SK-N-SH (cell line): ENCODE data around the gene SLC10A7. TPM values are rescaled to one million over a fixed set of nuclear protein-coding genes. Genes with fewer than 3 reads are reported as not detected.

Source experiments
- CTCF ChIA-PET: fragments of 300-600, 350-600 bp; formaldehyde crosslinking; extraction: SDS; loops from one replicate; lab custom pipeline; 2021; lab: Yijun Ruan, JAX
- POLR2A ChIA-PET: fragments of 350-600 bp; sonication (Branson Sonifier 250); formaldehyde crosslinking; extraction: SDS; loops from one replicate; lab custom pipeline; 2020; ENCODE audit warnings: antibody characterized with exemption, inconsistent platforms; lab: Yijun Ruan, JAX
- DNase-seq: peaks from one replicate; pipeline ENCODE4 v3.0.0; 2012
- H2AFZ ChIP-seq: fragments of 200-600 bp; sonication (generic); 2 replicates; pipeline ENCODE4 v1.8.1; 2016; ENCODE audit warnings: antibody characterized with exemption, mild to moderate bottlenecking, low read depth
- H3F3A ChIP-seq: fragments of 200-600 bp; sonication (generic); replicated peaks from 2 replicates; pipeline ENCODE3; 2016; ENCODE audit warnings: antibody characterized with exemption, mild to moderate bottlenecking; ENCODE audit not compliant: insufficient read depth
- H3K27ac ChIP-seq, 2 experiments: fragments of 200-500 bp in 1 of 2; fragments of 200-600 bp in 1 of 2; sonication (Bioruptor generic) in 1 of 2; sonication (generic), shearing (Covaris generic) in 1 of 2; 2 replicates each; pipeline versions ENCODE4 v1.5.1 to v1.6.1; 2014 to 2016; ENCODE audit warnings: low read depth in 2 of 2, inconsistent platforms in 1 of 2, low read length in 1 of 2, mild to moderate bottlenecking in 1 of 2, mixed read lengths in 1 of 2
- H3K27me3 ChIP-seq: fragments of 200-600 bp; sonication (generic), shearing (Covaris generic); 2 replicates; pipeline ENCODE4 v1.6.1; 2016; ENCODE audit warnings: mixed run types; ENCODE audit not compliant: insufficient read depth
- H3K36me3 ChIP-seq, 2 experiments: fragments of 200-500 bp in 1 of 2; fragments of 200-600 bp in 1 of 2; sonication (Bioruptor generic) in 1 of 2; sonication (generic) in 1 of 2; replicated peaks in 1 of 2; 2 replicates each; pipeline versions ENCODE3 to v1.5.1; 2014 to 2016; ENCODE audit warnings: low read length in 1 of 2, mild to moderate bottlenecking in 1 of 2; ENCODE audit not compliant: insufficient read depth in 2 of 2, control insufficient read depth in 1 of 2
- H3K4me1 ChIP-seq, 2 experiments: fragments of 200-500 bp in 1 of 2; fragments of 200-600 bp in 1 of 2; sonication (Bioruptor generic) in 1 of 2; sonication (generic), shearing (Covaris generic) in 1 of 2; 2 replicates each; pipeline versions ENCODE4 v1.5.1 to v1.6.1; 2014 to 2016; ENCODE audit warnings: low read depth in 1 of 2, low read length in 1 of 2, mixed run types in 1 of 2; ENCODE audit not compliant: insufficient read depth in 2 of 2, control insufficient read depth in 1 of 2
- H3K4me2 ChIP-seq: fragments of 200-600 bp; sonication (generic), shearing (Covaris generic); 2 replicates; pipeline ENCODE4 v1.6.1; 2017; ENCODE audit warnings: mixed run types
- H3K4me3 ChIP-seq, 2 experiments: fragments of 200-500 bp in 1 of 2; fragments of 200-600 bp in 1 of 2; sonication (Bioruptor generic) in 1 of 2; sonication (generic), shearing (Covaris generic) in 1 of 2; 2 replicates each; pipeline versions ENCODE4 v1.5.1 to v1.8.1; 2014 to 2016; ENCODE audit warnings: low read depth in 2 of 2, inconsistent platforms in 1 of 2, low read length in 1 of 2, mild to moderate bottlenecking in 1 of 2, mixed read lengths in 1 of 2, moderate library complexity in 1 of 2
- H3K79me2 ChIP-seq: fragments of 200-600 bp; sonication (generic); 2 replicates; pipeline ENCODE4 v1.8.1; 2017; ENCODE audit warnings: mild to moderate bottlenecking; ENCODE audit not compliant: insufficient read depth
- H3K9ac ChIP-seq: fragments of 200-600 bp; sonication (generic); 2 replicates; pipeline ENCODE4 v1.6.1; 2017; ENCODE audit warnings: mixed run types
- H3K9me2 ChIP-seq: fragments of 200-600 bp; sonication (generic); 2 replicates; pipeline ENCODE4 v1.6.1; 2017; ENCODE audit warnings: mixed run types
- H3K9me3 ChIP-seq: fragments of 200-600 bp; sonication (generic); 2 replicates; pipeline ENCODE4 v1.6.1; 2017; ENCODE audit warnings: mixed run types, mild to moderate bottlenecking, moderate library complexity
- H4K20me1 ChIP-seq: fragments of 200-600 bp; sonication (generic); 2 replicates; pipeline ENCODE4 v1.6.1; 2017; ENCODE audit warnings: mild to moderate bottlenecking, mixed run types; ENCODE audit not compliant: insufficient read depth
- CHD2 ChIP-seq: fragments of 150-350 bp; IDR thresholded peaks from 2 replicates; pipeline ENCODE4 v1.6.1; 2018; ENCODE audit warnings: low read length; ENCODE audit not compliant: partially characterized antibody
- CTCF ChIP-seq: fragments of 200-600 bp; sonication (generic); IDR thresholded peaks from 2 replicates; pipeline ENCODE4 v1.6.1; 2017; ENCODE audit warnings: antibody characterized with exemption, mild to moderate bottlenecking, moderate library complexity
- ELF1 ChIP-seq: IDR thresholded peaks from 2 replicates; pipeline ENCODE4 v1.4.0; 2012
- EP300 ChIP-seq, 2 experiments: IDR thresholded peaks; 2 replicates each; pipeline versions ENCODE4 v1.4.0 to v1.6.1; 2012; ENCODE audit warnings: borderline replicate concordance in 1 of 2, low read depth in 1 of 2, low read length in 1 of 2
- EZH2phosphoT487 ChIP-seq: fragments of 200-600 bp; sonication (generic); IDR thresholded peaks from 2 replicates; pipeline ENCODE4 v1.6.1; 2017; ENCODE audit warnings: low read depth, mixed run types, mild to moderate bottlenecking, antibody characterized with exemption, moderate library complexity, borderline replicate concordance
- FOSL2 ChIP-seq: IDR thresholded peaks from 2 replicates; pipeline ENCODE4 v1.4.0; 2012; ENCODE audit warnings: low read depth, mild to moderate bottlenecking, moderate library complexity, borderline replicate concordance
- FOXJ3 ChIP-seq: sonication (generic); formaldehyde crosslinking; IDR thresholded peaks from 2 replicates; pipeline ENCODE4 v1.5.1; 2020; ENCODE audit warnings: mild to moderate bottlenecking, missing genetic modification reagents
- GABPA ChIP-seq: IDR thresholded peaks from 2 replicates; pipeline ENCODE4 v1.4.0; 2012; ENCODE audit warnings: low read depth, mild to moderate bottlenecking
- MEF2A ChIP-seq: IDR thresholded peaks from 2 replicates; pipeline ENCODE4 v1.4.0; 2012; ENCODE audit warnings: low read depth, borderline replicate concordance
- MXI1 ChIP-seq: IDR thresholded peaks from 2 replicates; pipeline ENCODE4 v1.6.1; 2012; ENCODE audit warnings: mild to moderate bottlenecking, low read depth, low read length, improper control_type of control experiment
- NFIC ChIP-seq: IDR thresholded peaks from 2 replicates; pipeline ENCODE4 v1.4.0; 2012; ENCODE audit warnings: borderline replicate concordance
- POLR2AphosphoS5 ChIP-seq: IDR thresholded peaks from 2 replicates; pipeline ENCODE4 v1.6.1; 2012; ENCODE audit warnings: low read depth, low read length
- RAD21 ChIP-seq: IDR thresholded peaks from 2 replicates; pipeline ENCODE4 v1.6.1; 2012; ENCODE audit warnings: mild to moderate bottlenecking, low read length
- REST ChIP-seq: IDR thresholded peaks from 2 replicates; pipeline ENCODE4 v1.6.1; 2012; ENCODE audit warnings: mild to moderate bottlenecking, low read depth, low read length, moderate library complexity
- RFX5 ChIP-seq: IDR thresholded peaks from 2 replicates; pipeline ENCODE4 v1.6.1; 2012; ENCODE audit warnings: mild to moderate bottlenecking, improper control_type of control experiment, low read length
- RXRA ChIP-seq: IDR thresholded peaks from 2 replicates; pipeline ENCODE4 v1.4.0; 2012; ENCODE audit warnings: low read depth, mild to moderate bottlenecking, borderline replicate concordance
- SIN3A ChIP-seq: IDR thresholded peaks from 2 replicates; pipeline ENCODE4 v1.6.1; 2012; ENCODE audit warnings: low read depth, mild to moderate bottlenecking, low read length, moderate library complexity, borderline replicate concordance
- SMC3 ChIP-seq: IDR thresholded peaks from 2 replicates; pipeline ENCODE4 v1.6.1; 2012; ENCODE audit warnings: low read depth, low read length, improper control_type of control experiment
- TAF1 ChIP-seq: IDR thresholded peaks from 2 replicates; pipeline ENCODE4 v1.6.1; 2012; ENCODE audit warnings: low read depth, mild to moderate bottlenecking, low read length, moderate library complexity, borderline replicate concordance
- TCF12 ChIP-seq: IDR thresholded peaks from 2 replicates; pipeline ENCODE4 v1.4.0; 2012
- TEAD4 ChIP-seq: IDR thresholded peaks from 2 replicates; pipeline ENCODE4 v1.4.0; 2012; ENCODE audit warnings: mild to moderate bottlenecking, borderline replicate concordance; ENCODE audit not compliant: insufficient read depth
- YY1 ChIP-seq: IDR thresholded peaks from 2 replicates; pipeline ENCODE4 v1.4.0; 2012; ENCODE audit warnings: low read depth, mild to moderate bottlenecking
- WGBS: methylation state at CpG from one replicate; pipeline ENCODE4 v1.1.6; 2017; ENCODE audit warnings: low lambda C conversion rate; 5-methylcytosine and 5-hydroxymethylcytosine counted together
- polyA plus RNA-seq, 3 experiments: library from polyadenylated mRNA; depleted of rRNA; stranded (reverse); fragments of >200 nt; gene quantifications; 2 replicates each; pipeline ENCODE4 v1.2.3, GENCODE V29; 2012
- TF ChIP-seq, protein P1 (sequence below): fragments of 150-350 bp; IDR thresholded peaks from 2 replicates; pipeline ENCODE4 v1.6.1; 2016; ENCODE audit warnings: mild to moderate bottlenecking, low read depth, low read length
- TF ChIP-seq, protein P2 (sequence below): fragments of 150-350 bp; IDR thresholded peaks from 2 replicates; pipeline ENCODE4 v1.6.1; 2017; ENCODE audit warnings: antibody characterized with exemption, low read length, low read depth, borderline replicate concordance
- TF ChIP-seq, protein P3 (sequence below): IDR thresholded peaks from 2 replicates; pipeline ENCODE4 v1.4.0; 2012; ENCODE audit warnings: low read depth, borderline replicate concordance

The SLC10A7 gene
- polyA plus RNA-seq, 1 of the 3 experiments (the other 2 are of a cell fraction) = 3.3 TPM

DNA sequence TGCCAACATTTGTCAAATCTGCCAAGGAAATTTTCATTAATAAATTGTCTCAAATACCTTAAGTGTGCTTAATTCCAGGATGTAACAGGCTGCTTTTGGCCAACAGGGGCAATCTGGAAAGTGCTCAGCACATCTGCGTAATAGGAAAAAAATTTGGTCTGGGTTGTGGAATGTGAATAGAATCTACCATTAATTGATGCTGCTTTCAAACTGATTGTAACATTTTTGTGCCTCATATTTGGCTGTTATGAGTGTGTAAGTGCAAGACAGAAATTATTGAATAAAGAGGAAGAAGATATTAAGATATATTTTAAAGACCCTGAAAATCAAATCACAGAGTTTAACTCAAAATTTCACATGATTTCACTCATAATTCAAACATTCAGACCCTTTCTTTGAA lies 266.3 kb downstream of the SLC10A7 start:
- POLR2A ChIA-PET = no interaction called here
- H4K20me1 ChIP-seq = no peaks in the 10 kb centered on the region
- no peaks in the 10 kb centered on the region for H3K79me2 ChIP-seq
- peaks cover 0 to 25% of the 10 kb centered on the region in 2 experiments; a peak in 3 of 4 replicates for H3K4me1 ChIP-seq
- H3K27ac ChIP-seq = peak overlapping the region; percentile 67 to 84; a peak in 3 of 4 replicates
- no peak for DNase-seq
- WGBS = 21% methylated on average over 1 of the region's 1 CpG
- peak overlapping the region; percentile 49 for H3K9ac ChIP-seq
- H3K4me3 ChIP-seq = no peak overlapping the region
- CTCF ChIA-PET = no interaction called here
- no peaks in the 10 kb centered on the region for H3K9me2 ChIP-seq
- H3F3A ChIP-seq = peaks cover 28% of the 10 kb centered on the region
- no peaks in the 10 kb centered on the region for H3K27me3 ChIP-seq
- H2AFZ ChIP-seq = peak overlapping the region; percentile 23; the same call in 1 of the 2 replicates
- peak overlapping the region; percentile 36 for H3K4me2 ChIP-seq
- no peaks in the 10 kb centered on the region for H3K36me3 ChIP-seq
- H3K9me3 ChIP-seq = no peaks in the 10 kb centered on the region
- TF ChIP-seq, protein P1, sequence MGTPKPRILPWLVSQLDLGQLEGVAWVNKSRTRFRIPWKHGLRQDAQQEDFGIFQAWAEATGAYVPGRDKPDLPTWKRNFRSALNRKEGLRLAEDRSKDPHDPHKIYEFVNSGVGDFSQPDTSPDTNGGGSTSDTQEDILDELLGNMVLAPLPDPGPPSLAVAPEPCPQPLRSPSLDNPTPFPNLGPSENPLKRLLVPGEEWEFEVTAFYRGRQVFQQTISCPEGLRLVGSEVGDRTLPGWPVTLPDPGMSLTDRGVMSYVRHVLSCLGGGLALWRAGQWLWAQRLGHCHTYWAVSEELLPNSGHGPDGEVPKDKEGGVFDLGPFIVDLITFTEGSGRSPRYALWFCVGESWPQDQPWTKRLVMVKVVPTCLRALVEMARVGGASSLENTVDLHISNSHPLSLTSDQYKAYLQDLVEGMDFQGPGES = no peak
- TF ChIP-seq SIN3A (no peak), CHD2 (no peak), NFIC (peak; percentile 64; the same call in 1 of the 2 replicates), EP300 (IDR thresholded peaks at IDR 0.05; ENCODE audit: borderline replicate concordance in 1 of 2, low read depth in 1 of 2, low read length in 1 of 2) (no peak; a peak in 1 of 4 replicates), SMC3 (no peak), TCF12 (peak; percentile 61; the same call in 1 of the 2 replicates), FOXJ3 (CRISPR knock-in tag) (no peak), TEAD4 (peak; percentile 62; the same call in 1 of the 2 replicates), FOSL2 (peak; percentile 55; the same call in 1 of the 2 replicates), REST (no peak), POLR2AphosphoS5 (no peak), RFX5 (no peak), ELF1 (no peak), RAD21 (no peak), EZH2phosphoT487 (no peak), GABPA (no peak), YY1 (0 out of 2 replicates have a peak, but pooled peaks have one; percentile 23), MXI1 (no peak), RXRA (no peak), TAF1 (no peak), CTCF (peak; percentile 41), MEF2A (no peak)
- TF ChIP-seq, protein P2, sequence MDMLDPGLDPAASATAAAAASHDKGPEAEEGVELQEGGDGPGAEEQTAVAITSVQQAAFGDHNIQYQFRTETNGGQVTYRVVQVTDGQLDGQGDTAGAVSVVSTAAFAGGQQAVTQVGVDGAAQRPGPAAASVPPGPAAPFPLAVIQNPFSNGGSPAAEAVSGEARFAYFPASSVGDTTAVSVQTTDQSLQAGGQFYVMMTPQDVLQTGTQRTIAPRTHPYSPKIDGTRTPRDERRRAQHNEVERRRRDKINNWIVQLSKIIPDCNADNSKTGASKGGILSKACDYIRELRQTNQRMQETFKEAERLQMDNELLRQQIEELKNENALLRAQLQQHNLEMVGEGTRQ = no peak
- TF ChIP-seq, protein P3, sequence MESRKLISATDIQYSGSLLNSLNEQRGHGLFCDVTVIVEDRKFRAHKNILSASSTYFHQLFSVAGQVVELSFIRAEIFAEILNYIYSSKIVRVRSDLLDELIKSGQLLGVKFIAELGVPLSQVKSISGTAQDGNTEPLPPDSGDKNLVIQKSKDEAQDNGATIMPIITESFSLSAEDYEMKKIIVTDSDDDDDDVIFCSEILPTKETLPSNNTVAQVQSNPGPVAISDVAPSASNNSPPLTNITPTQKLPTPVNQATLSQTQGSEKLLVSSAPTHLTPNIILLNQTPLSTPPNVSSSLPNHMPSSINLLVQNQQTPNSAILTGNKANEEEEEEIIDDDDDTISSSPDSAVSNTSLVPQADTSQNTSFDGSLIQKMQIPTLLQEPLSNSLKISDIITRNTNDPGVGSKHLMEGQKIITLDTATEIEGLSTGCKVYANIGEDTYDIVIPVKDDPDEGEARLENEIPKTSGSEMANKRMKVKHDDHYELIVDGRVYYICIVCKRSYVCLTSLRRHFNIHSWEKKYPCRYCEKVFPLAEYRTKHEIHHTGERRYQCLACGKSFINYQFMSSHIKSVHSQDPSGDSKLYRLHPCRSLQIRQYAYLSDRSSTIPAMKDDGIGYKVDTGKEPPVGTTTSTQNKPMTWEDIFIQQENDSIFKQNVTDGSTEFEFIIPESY = no peak
